NCI-H82 treated with DMSO at 0.1 percent for 48 hours (cell line): ENCODE results near the gene PTPRB.

ENCODE experiments used
- DNase-seq: peaks from one replicate; lab custom pipeline; 2025; ENCODE audit not compliant: unreplicated experiment; lab: John Stamatoyannopoulos, UW

PTPRB gene

GRCh38 chr12:70467476-70467875 lies 169.8 kb downstream of the PTPRB start:
- DNase-seq: no peak

GRCh38 chr12:70466753-70467152 lies 170.5 kb downstream of the PTPRB start:
- DNase-seq: no peak
